Gastrocnemius medialis (tissue), 4 donors: Measurements from ENCODE around the gene LDLRAD4.

Source experiments
- CTCF ChIP-seq, 5 experiments: fragments of 450-650 bp in 3 of 5; fragments of 200-600 bp in 2 of 5; sonication (generic) in 2 of 5; IDR thresholded peaks in 4 of 5; conservative IDR thresholded peaks in 1 of 5; 1 replicate in 4 of 5; 2 replicates in 1 of 5; pipeline ENCODE4 v1.5.1; 2016 to 2019; ENCODE audit warnings: antibody characterized with exemption in 5 of 5, mild to moderate bottlenecking in 3 of 5, moderate library complexity in 3 of 5
- POLR2A ChIP-seq, 2 donors: fragments of 450-650 bp; IDR thresholded peaks; one replicate each; pipeline ENCODE4 v1.6.1; 2017; ENCODE audit warnings: antibody characterized with exemption in 2 of 2, mild to moderate bottlenecking in 2 of 2, moderate library complexity in 2 of 2

DNA sequence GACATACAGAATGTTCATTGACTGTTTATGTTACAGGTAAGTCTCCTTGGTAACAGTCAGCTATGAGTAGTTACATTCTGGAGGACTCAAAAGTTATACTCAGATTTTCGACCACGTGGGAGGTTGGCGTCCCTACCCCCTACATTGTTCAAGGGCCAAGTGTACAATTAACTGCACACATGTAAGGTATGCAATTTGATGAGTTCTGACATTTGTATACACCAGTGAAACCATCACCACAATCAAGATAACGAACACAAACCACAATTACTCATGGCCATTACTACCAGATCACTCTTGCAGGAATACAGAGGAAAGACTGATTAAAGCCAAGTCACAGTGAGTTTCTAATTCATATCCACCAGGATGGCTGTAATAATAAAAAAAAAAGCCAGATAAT, 39.6 kb upstream of the LDLRAD4 start:
- TF ChIP-seq CTCF (IDR thresholded peaks at IDR 0.05 in 4 of 5, conservative IDR thresholded peaks at IDR 0.05 in 1 of 5) (no peak), POLR2A (IDR thresholded peaks at IDR 0.05) (no peak)
